ENCODE measurements around the gene AKR1E2. TPM values are rescaled to one million over a fixed set of nuclear protein-coding genes. Genes with fewer than 3 reads are reported as not detected.

The AKR1E2 gene
- total and polyA plus RNA-seq, 2 donors (not counting 3 experiments of a cell fraction or from before 2014, with no cell fraction given), result 4.0 to 8.2 TPM

DNA sequence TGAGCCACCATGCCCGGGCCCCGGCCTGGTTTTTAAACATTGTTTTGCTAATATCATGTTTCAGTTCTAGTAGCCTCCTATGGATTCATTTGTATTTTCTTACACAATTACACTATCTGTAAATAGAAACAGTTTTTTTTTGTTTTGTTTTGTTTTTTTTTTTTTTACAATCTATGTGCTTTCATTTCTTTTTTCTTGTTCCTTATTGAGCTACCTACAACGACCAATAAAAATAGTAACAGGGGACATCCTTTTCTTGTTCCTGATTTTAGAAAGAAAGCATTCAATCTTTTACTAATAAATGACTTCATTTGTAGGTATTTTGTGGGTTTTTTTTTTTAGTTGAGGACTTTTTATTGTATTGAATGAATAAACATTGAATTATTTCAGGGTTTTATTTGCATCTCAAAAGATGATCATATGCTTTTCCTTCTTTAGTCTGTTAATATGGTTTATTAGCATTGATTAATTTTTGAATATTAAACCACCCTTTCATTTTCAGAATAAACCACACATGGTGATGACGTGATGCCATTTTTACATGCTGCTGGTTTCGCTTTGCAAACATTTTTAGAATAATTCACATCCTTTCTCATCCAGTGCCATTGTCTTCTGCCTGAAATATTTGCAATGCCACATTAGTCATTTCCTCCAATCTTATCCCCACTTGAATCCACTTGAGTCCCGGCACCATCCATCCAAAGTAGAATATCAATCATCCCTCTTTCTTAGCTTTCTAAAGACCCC lies 18.1 kb upstream of the AKR1E2 start:
- Histone ChIP-seq H3K4me2 (ENCODE audit: insufficient read depth, low read length) (peak overlapping the region; percentile 77), H3K4me3 (replicated peaks in 1 of 3; ENCODE audit: insufficient read depth in 1 of 3, low read depth in 1 of 3, low read length in 3 of 3) (no peak overlapping the region), H3K9me3 (replicated peaks; ENCODE audit: control insufficient read depth, insufficient read depth, low read length) (no peaks in the 10 kb centered on the region), H3K27me3 (ENCODE audit: control insufficient read depth in 2 of 2, insufficient read depth in 2 of 2, low read length in 2 of 2) (no peaks in the 10 kb centered on the region), H3K79me2 (ENCODE audit: control insufficient read depth, insufficient read depth, low read length) (no peaks in the 10 kb centered on the region), H3K4me1 (ENCODE audit: control insufficient read depth, extremely low read depth, insufficient read depth, low read length) (peaks cover 53% of the 10 kb centered on the region), H3K36me3 (ENCODE audit: control insufficient read depth in 2 of 2, extremely low read depth in 1 of 2, insufficient read depth in 2 of 2, low read length in 2 of 2) (no peaks in the 10 kb centered on the region), H3K9me1 (replicated peaks; ENCODE audit: control insufficient read depth, extremely low read depth, insufficient read depth, low read length) (no peaks in the 10 kb centered on the region), H4K20me1 (replicated peaks; ENCODE audit: control insufficient read depth, extremely low read depth, insufficient read depth, low read length) (no peaks in the 10 kb centered on the region), H2AFZ (ENCODE audit: low read depth, low read length) (no peak overlapping the region), H3K9ac (replicated peaks; ENCODE audit: extremely low read depth, insufficient read depth, low read length) (peak overlapping the region; percentile 86), H3K27ac (ENCODE audit: insufficient read depth, low read depth, low read length) (peak overlapping the region; percentile 95)
- DNase-seq (ENCODE audit: low read depth, low spot score), result peak; percentile 93
- ChIA-PET CTCF (interaction anchor here (0.7 to 1.4 kb wide), 4 partner anchors 27 to 815 kb away, joined by 3 to 4 read pairs (median 4); no protein-coding TSS in a partner anchor), POLR2A (interaction anchor here (0.9 to 1.0 kb wide), 2 partner anchors 27 to 37 kb away, joined by 3 to 4 read pairs; no protein-coding TSS in a partner anchor)
- dilution Hi-C loops (cut with MboI; ENCODE audit: extremely low pct_ligation_motif_present, low sequenced_read_pairs) (no loop called here), intact Hi-C loops (cut with micrococcal nuclease) (loop anchor here (1.0 kb wide), 3 partner anchors 27 to 267 kb away; no protein-coding TSS in a partner anchor)
- peak; percentile 32 for TF ChIP-seq GATA2 (IDR thresholded peaks at IDR 0.05; ENCODE audit: insufficient read depth, insufficient read length, low read depth, low read length)
- no peak for TF ChIP-seq CTCF (IDR thresholded peaks at IDR 0.05; ENCODE audit: extremely low read depth in 1 of 2, insufficient read depth in 1 of 2, low read depth in 1 of 2, low read length in 2 of 2)
- TF ChIP-seq POLR2A (IDR thresholded peaks at IDR 0.05; ENCODE audit: low read depth, low read length), result peak; percentile 47
- TF ChIP-seq JUN (IDR thresholded peaks at IDR 0.05; ENCODE audit: borderline replicate concordance, insufficient read depth, insufficient read length, low read depth), result peak; percentile 96
- TF ChIP-seq POLR2AphosphoS5 (IDR thresholded peaks at IDR 0.05; ENCODE audit: insufficient read depth, low read depth, low read length), result peak; percentile 70
- TF ChIP-seq MAX (IDR thresholded peaks at IDR 0.05; ENCODE audit: insufficient read depth, insufficient read length), result no peak
- TF ChIP-seq FOS (IDR thresholded peaks at IDR 0.05; ENCODE audit: borderline replicate concordance, insufficient read depth, low read length), result peak; percentile 78
- TF ChIP-seq EZH2 (IDR thresholded peaks at IDR 0.05; ENCODE audit: borderline replicate concordance, low read depth, low read length, severe bottlenecking), result no peak
- TSS peak; percentile 21 for BruUV-seq (replicated peaks)
- peak; percentile 95 for FAIRE-seq
